ENCODE results near the gene FRMPD2.
"Not testable (repeated sequence)": the region's sequence is repeated elsewhere in the genome, so short reads cannot be mapped to it uniquely, and the experiment has no call there.

Gene FRMPD2

DNA sequence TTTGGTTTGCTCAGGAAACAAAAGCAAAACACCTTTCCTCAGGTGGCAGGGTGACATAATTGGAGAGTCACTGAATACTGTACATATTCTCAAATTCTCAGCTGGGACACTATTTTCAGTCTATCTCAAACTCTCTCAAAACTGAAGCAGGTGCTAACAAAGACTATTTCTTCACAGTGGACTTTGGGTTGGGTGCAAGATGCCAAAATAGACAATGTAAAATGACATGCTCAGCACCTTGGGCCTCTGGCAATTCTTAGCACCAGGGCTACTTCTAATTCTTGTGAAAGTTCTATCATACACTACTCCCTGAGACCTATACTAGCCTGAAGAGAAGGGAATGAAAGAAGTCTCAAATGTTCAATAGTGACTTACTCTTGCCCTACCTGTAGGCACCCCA lies 151.9 kb downstream of the FRMPD2 start:
- DNase-seq, result not testable (repeated sequence)

DNA sequence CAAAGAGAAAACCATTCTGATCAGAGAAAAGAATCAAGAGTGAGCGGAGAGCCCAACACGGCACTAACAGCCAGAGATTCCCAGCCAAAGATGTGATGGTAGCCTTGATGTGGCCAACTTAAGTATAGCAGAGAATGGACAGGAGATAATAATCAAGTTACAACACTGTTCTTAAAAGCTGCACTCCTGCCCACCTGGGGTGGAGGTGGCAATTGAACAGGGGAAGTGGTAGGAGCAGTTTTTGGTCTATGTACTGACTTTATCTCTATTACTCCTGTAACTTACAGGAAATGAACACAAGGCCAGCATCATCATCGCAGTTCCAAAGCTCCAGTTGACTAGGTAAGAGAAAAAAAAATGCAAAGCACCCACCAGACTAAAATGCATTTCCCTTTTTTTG lies 164.2 kb downstream of the FRMPD2 start:
- DNase-seq, result not testable (repeated sequence)
